Prostate gland (tissue), 2 donors: ENCODE data around the gene OSBP2.

Experiments
- POLR2A ChIP-seq: fragments of 450-650 bp; IDR thresholded peaks from one replicate; pipeline ENCODE4 v1.6.1; 2016; ENCODE audit warnings: antibody characterized with exemption, mild to moderate bottlenecking
- POLR2AphosphoS5 ChIP-seq: sonication (generic); formaldehyde crosslinking; IDR thresholded peaks from one replicate; pipeline ENCODE4 v1.6.1; 2017; ENCODE audit warnings: antibody characterized with exemption
- TF ChIP-seq, protein P1 (sequence below), 4 experiments: fragments of 200-600 bp in 2 of 4; fragments of 450-650 bp in 2 of 4; sonication (generic) in 2 of 4; IDR thresholded peaks; 1 replicate in 3 of 4; 2 replicates in 1 of 4; pipeline ENCODE4 v1.5.1; 2016 to 2019; ENCODE audit warnings: antibody characterized with exemption in 4 of 4, mild to moderate bottlenecking in 2 of 4, moderate library complexity in 2 of 4

- no peak for TF ChIP-seq POLR2A
- TF ChIP-seq, protein P1, sequence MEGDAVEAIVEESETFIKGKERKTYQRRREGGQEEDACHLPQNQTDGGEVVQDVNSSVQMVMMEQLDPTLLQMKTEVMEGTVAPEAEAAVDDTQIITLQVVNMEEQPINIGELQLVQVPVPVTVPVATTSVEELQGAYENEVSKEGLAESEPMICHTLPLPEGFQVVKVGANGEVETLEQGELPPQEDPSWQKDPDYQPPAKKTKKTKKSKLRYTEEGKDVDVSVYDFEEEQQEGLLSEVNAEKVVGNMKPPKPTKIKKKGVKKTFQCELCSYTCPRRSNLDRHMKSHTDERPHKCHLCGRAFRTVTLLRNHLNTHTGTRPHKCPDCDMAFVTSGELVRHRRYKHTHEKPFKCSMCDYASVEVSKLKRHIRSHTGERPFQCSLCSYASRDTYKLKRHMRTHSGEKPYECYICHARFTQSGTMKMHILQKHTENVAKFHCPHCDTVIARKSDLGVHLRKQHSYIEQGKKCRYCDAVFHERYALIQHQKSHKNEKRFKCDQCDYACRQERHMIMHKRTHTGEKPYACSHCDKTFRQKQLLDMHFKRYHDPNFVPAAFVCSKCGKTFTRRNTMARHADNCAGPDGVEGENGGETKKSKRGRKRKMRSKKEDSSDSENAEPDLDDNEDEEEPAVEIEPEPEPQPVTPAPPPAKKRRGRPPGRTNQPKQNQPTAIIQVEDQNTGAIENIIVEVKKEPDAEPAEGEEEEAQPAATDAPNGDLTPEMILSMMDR (IDR thresholded peaks at IDR 0.05) = no peak
- no peak for TF ChIP-seq POLR2AphosphoS5
Observed at GRCh38 chr22:30863081-30863833, 168.6 kb downstream of the OSBP2 start.
